Measurements from ENCODE around the gene FKBP11.
A peak's percentile ranks its signal among the peaks of the same experiment; 100 is the strongest.
"Not testable (repeated sequence)": the region's sequence is repeated elsewhere in the genome, so short reads cannot be mapped to it uniquely, and the experiment has no call there.

Gene FKBP11

DNA sequence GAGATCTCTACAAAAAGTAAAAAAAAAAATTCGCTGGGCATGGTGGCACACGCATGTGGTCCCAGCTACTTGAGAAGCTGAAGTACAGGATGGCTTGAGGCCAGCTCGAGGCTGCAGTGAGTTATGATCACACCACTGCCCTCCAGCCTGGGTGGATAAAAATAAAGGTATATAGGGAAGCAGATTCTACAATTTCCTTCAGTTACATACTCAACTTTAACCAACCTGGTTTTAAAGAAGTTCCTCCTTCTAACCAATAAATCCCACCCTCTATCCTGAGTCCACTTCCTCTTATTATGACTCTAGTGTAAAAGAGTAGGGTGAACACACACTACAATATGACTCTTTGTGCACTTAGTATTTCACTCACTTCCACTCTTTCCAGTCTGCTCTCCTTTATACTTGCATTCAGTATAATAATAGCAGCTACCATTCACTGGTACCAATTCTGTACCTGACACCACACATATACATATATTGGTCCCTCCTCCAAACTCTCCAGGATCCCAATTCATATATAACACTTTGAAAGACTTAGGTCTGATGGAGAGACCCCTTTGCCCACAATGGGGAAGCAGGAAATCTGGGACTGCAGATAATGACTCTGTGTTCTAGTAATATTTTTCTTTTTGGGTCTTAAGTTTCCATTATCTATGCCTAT lies 29.7 kb upstream of the FKBP11 start:
- DNase-seq: no peak

DNA sequence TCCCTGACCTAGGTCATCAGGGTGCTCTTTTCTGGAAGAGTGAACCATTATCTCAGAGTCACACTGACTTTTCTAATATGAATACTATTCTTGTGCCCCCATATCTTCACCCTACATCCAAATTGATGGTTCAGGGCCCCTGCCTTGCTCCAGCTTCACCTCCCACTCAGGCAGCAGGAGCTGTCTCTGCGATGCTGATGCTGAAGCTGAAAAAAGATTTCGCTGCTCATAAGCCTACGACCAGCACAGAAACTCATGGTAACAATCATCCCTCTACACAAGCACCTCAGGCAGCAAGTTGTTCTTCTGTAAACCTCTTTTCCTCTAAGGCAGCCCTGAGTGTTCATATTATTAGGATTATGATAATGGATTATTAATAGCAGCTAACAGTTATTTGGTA lies 28.8 kb upstream of the FKBP11 start:
- DNase-seq: no peak

DNA sequence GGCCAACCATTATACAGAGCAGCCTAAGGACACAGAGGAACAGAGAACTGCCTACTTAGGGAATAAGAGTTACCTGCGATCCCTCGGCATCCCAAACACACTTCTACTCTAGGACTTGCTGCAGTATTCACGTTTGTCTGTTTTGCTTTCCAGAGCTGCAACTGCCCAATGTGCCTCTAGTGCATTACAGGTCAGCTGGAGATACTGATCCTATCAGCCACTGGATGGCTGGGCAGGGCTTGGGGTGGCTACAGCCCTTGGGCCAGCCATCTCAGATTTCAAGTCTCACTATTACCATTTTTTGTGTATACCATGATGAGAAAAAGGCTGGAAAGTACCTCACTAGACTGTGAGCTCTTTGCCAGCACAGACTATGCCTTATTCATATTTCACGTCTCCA lies 27.4 kb upstream of the FKBP11 start:
- DNase-seq: no peak

DNA sequence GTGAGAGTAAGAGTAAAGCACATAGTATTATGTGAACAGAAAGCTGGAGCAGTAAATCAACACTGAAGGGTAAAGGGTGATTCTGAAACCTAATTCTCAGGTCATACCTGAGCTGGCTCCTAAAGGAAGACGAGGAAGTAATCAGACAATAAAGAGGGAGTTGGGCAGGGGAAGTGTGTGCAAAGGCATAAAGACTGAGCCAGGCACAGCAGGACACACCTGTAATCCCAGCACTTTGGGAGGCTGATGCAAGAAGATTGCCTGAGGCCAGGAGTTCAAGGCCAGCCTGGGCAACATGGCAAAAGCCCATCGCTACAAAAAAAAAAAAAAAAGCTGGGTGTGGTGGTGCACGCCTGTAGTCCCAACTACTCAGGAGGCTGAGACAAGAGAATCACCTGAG lies 22.4 kb upstream of the FKBP11 start:
- DNase-seq: no peak

DNA sequence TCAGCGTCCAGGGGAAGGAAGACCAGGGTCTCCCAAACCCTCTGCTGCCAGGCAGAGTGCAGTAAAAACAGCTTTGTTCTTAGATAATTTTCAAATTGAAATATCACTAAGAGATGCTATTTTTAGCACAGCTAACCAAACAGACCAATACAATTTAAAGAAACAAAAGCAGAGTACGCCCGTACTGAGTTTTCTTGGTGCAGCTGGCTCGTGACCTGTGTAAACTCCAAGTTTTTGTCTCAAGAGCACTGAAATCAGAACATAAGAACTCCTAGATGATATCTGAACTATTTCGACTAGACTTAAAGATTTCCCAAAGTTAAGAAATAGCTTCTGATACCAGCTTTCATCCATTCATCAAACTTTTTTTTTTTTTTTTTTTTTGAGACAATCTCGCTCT lies 21.7 kb upstream of the FKBP11 start:
- DNase-seq: no peak

DNA sequence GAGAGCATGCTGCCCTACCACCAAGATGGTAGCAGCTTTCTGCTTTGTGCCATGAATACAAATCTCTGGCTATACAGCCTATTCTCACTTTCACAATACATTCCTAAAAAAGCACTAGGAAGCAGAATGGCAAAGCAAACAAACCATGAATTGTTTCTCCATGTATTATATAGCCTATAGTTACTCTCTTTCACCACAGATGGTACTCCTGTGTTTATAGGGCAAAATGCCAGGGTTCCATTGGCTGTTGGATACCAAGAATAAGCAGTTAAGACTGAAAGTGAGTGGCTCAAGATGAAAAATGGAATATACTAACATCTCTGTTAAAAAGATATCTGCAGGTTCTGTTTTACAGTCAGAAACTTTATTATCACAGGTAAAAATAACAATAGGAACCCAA lies 20.9 kb upstream of the FKBP11 start:
- DNase-seq: no peak

DNA sequence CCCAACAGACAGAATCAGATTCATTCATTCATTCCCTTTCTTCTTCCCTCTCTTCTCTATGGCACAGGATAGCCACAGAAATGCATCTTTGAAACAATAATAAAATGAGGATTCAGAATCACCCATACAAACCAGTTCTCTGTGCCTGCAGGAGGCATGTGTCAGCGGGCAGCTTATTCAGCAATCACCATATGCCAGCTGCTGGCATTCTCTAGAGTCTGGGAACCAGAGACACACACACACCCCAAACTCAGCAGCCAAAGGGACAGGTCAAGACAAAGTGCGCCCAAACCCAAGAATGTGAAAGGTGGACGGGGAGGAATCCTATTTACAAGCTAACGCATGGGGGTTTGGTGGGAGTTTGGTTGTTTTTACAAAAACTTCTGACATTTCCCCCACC lies 17.9 kb upstream of the FKBP11 start:
- DNase-seq: no peak

DNA sequence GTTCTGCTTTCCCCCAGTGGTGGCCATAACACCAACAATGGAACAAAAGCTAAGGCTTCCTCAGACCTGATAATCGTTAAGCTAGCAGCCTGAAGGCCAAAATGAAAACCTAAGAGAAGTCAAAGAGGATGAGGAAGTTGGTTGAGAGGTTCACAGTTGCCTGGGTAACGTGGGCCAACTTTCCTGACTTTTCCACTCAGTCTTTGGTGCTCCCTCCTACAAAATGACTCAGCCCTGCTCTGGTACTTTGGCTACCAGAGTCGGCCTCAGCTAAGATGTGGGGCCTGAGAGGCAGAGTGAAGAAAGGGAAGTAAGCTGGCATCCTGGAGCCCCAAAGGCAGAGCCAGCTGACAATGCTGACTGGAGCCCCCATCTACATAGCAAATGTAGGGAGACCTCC lies 14.9 kb upstream of the FKBP11 start:
- DNase-seq: no peak

DNA sequence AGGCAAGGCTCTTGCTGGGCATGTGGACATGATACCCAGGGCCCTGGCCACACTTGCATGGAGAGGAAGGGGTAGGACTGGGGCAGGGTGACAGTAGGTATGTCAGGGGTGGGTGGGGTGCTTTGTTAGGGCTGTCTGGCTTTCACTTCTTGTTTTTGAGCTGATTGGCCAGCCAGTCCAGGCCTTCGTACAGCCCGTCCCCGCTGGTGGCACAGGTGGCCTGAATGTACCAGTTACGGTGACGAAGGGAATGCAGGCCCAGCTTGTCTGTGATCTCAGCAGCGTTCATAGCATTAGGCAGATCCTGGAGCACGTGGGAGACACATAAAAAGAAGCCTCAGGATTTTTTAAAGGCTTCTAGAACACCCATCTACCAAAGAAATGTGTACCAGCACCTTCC lies 13.5 kb upstream of the FKBP11 start:
- no peak for DNase-seq

DNA sequence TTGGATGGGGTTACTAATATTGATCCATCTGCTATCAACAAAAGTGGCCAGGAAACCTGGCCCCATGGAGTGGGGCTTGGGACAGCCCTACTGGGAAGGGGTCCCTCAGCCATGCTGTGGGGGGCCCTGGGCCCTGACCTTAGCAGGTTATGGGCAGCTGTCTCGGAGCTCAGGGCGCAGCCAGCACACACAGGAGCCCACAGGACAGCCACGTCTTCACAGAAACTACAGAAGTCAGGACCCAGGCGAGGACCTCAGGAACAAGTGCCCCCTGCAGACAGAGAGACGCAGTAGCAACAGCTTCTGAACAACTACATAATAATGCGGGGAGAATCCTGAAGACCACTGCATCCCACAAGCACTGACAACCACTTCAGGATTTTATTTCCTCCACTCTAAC lies 11.9 kb upstream of the FKBP11 start:
- peak; percentile 46 for DNase-seq

DNA sequence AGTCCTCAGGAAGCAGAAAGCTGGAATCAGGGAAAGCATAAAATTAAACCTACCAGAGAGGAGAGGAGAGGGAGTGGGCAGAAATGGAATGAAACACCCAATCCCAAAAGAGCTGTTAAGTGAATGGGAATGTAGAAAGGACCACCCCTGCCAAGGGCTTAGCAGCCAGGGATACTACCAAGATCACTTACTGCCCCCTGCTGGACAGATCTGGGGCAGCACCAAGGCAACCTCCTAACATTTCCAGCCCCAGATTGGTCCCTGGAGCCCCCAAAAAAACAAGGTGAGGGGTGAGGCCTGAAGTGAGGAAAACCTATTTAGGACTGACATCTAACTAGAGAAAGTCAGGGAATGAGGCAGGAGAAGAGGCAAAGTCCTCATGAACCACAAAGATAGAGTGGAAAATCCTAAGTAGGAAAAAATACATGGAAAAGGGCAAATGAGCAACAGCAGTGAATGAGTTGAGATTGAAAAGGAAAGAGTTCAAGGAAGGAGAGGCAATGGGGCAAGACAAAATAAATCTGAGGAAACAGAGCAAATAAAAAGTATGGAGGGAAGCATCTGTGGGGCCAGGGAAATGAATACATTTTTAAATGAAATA lies 11.2 kb upstream of the FKBP11 start:
- DNase-seq: peak; percentile 88

DNA sequence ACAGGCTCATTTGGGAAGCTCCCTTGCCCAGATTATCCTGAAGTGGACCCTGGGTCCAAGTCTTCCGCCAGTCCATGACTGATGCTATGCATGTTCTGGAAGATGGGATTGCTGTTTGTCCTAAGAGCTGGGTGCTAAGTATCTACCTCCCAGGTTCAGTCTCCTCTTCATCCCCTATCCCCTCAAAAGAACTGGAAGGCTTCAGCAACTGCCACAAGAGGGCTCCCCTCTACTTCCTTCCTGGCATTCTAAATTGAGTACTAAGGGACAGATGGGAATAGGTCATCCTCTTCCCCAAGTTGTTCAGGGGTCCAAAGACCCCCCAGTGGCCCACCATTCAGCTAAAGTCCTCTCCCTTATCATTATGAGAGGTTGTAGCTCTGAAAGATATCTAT lies 9.0 kb upstream of the FKBP11 start:
- DNase-seq: peak; percentile 37

DNA sequence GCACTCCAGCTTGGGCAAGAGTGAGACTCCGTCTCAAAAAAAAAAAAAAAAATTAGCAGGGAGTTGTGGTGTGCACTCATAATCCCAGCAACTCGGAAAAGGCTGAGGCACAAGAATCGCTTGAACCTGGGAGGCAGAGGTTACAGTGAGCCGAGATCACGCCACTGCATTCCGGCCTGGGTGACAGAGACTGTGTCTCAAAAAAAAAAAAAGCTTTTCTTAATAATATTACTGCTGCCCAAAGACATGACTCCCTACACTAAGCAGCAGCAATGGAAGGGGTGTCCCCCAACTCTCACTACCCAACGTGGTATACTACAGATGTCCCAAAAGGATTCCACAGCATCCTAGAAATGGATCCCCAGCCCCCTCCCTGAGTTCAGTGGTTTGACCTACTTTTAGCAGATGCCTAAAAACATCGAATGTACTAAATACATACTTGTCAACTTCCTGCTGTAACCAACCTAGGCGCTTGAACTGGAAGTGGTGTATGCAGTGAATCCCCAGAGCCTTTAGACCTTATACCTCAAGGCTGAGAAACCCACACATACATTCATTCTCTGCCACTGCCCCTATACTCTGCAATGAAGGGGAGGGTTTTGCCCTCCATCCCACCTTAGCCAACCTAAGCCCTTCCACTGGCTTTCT lies 8.5 kb upstream of the FKBP11 start:
- DNase-seq: no peak

DNA sequence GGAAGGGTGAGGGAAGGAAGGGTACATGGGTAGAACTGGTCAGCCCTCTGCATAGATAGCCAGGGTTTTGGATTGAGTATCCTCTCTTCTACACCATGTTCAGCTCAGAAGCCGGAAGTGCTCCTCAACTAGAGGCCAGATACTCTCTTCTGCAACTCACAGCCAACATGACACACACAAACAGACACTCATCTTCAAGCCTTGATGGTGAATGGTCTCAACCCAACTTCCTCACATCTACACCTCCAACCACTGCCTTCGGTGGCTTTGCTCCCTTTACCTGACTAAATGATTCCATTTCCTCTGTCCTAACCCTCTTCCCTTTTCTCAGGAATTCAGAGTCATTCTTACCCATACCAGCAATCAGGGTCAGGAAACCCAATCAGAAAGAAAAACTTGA lies 7.6 kb upstream of the FKBP11 start:
- DNase-seq: no peak

DNA sequence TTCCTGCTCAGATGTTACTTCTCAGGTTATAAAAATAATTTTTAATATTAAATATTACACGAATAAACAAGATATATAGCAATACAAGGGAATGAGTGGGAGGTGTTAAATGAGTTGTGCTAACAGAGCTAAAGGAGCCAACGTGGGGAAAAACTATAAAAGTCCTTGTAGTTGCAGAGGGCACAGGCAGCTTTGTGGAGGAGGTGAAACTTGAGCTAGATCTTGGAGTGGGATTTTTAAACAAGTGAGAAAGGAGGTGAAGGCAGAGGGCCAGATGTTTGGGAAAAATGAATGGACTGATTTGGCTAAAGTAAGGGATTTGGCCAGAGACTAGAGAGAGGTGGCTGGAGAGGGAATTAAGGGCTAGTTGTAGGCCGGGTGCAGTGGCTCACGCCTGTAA lies 5.2 kb upstream of the FKBP11 start:
- no peak for DNase-seq

DNA sequence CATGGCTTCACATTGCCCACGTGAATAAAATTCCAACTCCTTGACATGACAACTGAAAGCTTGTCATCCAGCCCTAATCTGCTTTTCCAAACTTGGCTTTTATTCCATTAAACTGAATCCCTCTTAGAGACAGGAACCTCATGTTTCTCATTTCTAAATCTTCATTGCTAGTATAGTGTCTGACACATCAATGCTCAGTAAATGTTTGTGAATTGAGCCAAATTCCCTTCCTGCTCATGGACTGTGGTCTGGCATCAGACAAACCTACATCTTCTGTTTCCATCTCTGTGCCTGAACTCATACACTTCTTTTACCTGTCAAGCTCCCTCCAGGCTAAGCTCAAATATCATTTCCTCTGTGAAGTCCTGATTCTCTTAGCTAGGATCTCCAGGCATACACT lies 4.3 kb upstream of the FKBP11 start:
- no peak for DNase-seq

DNA sequence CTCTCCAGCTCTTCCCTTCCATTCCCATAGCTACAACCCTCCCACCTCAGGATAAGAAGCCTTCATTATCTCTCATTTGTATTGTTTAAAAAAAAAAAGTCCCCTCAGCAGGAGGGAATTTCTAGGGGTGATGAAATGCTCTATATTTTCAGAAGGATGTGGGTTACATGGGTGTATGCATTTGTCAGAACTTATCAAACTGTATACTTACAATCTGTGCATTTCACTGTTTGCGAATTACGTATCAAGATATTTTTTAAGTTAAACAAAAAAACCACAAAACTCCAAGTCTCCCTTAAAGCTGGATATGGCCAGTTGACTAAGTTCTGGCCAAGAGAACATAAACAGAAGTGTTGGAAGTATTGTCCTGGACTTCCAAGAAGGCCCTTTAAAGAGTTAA lies 2.0 kb upstream of the FKBP11 start:
- no peak for DNase-seq

DNA sequence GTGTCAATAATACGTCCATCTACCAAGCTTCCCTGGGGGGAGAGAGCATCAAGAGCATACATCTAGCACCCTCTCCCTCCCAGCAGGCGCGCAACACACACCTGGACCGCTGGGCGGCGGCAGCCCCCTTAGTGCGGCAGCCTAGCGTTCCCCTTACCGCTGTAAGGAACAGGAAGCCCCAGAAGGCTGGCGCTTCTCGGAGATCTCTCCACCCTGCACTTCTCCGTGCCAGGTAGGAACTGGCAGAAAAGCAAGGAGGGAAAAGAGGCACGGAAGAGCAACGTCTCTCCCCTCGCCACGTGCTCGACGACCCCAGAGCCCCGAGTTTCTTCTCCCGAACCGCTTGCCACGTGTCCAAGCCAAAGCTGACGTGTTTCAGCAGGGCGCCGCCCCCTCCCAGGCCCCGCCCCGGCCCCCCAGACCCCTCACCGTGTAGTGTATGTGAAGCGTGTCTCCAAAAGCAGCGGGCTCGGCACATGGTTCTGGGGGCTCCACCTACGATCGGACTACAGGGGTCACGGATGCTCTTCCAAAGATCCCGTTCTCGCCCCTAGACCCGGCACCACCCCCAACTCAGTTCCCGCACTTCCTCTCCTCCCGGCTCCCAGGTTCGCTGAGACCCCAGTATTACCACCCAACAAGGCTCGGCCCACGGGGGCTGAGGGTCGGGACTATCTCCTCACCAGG lies 532 bp downstream of the FKBP11 start:
- DNase-seq: peak; percentile 88

DNA sequence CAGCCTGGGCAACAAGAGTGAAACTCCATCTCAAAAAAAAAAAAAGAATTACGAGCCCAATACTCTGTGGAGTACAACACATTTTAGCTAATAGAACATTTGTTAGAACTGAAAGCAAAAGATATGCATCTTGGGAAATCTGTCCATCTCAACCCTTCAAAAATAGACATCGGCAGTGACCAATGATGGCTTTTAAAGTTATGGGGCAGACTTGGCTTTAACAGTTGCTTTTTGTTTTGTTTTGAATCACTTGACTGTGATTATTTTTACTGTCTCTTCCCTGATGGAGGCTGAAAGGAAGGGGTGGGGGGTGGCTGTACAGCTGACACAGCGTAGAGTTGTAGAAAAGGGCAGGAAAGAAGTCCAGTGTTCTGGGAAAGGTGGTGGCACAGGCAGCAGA lies 2.2 kb downstream of the FKBP11 start:
- DNase-seq: no peak

DNA sequence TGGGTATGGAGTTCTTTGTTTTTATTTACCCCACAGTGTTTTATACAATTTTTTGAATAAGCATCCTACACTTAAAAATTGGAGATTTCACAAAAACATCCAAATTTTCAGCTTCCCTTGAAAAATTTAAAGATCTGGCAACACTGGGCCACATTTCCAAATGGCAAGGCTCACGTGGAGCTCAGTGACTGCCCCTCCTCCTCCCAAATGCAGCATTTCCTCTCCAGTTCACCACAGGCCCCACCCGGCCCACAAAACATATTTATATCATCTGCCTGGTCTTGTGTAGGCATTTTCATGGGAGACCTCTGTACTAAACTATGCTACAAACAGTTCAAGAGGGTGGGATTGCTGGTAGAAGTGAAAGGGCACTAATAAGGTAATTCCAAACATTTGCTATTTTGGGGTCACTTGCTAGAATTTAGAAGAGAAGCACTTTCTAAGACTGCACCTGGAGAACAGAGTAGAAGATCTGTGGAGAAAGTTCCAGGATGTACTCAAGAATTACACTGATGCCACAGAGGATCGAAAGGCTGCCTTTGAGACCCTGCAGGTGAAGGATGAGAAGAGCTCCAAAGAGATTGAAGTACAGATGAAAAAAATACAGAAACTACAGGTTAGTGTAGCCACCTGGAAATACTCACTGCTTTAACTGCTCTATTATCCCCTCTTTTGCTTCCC lies 7.3 kb downstream of the FKBP11 start:
- DNase-seq: no peak

DNA sequence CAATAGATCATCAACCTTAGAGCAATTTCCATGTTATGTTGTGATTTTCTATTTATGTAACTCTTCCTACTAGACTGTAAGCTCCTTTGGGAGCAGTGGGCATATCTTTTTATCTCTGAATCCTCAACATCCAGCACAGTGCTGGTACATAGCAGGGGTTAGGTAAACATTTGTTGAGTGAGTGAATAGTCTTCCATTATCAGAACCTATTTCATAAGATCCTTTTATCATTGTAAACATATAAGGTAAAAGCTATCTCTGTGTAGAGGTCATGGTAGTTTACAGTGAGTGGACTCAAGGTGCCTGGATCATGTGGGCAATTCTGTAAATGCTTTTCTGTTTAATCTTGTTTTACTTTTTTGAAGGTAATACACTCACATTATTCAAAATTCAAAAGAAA lies 15.1 kb downstream of the FKBP11 start:
- DNase-seq: no peak

DNA sequence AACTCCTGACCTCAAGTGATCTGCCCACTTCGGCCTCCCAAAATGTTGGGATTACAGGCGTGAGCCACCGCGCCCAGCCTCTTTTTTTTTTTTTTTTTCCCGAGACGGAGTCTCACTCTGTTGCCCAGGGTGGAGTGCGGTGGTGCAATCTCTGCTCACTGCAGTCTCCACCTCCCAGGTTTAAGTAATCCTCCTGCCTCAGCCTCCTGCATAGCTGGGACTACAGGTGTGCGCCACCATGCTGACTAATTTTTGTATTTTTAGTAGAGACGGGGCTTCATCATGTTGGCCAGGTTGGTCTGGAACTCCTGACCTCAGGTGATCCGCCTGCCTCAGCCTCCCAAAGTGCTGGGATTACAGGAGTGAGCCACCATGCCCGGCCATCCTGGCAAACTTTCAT lies 15.6 kb downstream of the FKBP11 start:
- not testable (repeated sequence) for DNase-seq

DNA sequence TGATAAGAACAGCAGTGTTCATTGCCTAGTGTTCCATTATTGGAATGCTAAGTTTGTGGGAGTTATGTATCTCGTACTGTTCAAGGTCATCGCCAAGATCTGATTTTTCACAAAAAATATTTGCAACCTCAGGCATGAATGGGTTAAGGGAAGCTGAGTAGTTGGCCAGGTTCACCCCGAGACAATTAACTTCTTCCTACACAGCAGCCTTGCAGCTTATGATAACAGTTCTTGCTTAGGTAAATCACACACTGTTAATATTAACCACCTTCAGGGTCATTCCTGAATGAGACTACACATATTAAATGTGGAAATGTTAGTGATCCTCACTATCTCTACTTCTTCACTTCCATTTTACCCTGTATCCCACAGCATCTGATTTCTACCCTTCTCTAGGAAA lies 18.0 kb downstream of the FKBP11 start:
- DNase-seq: no peak

DNA sequence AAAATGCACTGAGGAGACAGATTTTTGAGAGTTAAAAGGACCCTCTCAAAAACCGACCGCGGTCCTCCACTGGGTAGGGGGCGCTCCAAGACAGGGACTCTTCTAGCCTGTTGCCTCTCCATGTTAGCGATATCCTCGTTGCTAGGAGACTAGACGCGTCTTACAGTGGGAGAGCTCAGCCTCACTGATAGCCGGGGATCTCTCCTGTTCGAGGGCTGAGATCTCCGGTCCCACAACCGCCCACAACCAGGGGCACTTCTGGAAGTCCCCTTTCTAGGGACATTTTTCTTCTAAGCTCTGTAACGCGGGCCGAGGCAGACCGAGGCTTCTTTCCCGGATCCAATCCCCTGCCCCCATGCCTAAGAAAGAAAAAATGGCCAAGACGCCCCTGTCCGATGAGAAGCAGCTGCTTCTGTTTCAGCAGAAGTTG lies 21.3 kb downstream of the FKBP11 start:
- DNase-seq: peak; percentile 97
